ENCODE results near the gene CALHM6. TPM values are rescaled to one million over a fixed set of nuclear protein-coding genes. Genes with fewer than 3 reads are reported as not detected.

CALHM6 gene
- total RNA-seq = 1 to 10 TPM; 5.3 to 6.0 TPM

GRCh38 chr6:116461331-116461931, at the start of gene CALHM6:
Gene CALHM6, plus strand, starts transcription at chr6:116461375. Its CDS starts 555 bp downstream, at chr6:116461930.
- Mint-ChIP-seq H3K36me3 (ENCODE audit: insufficient read depth in 2 of 2) (peaks cover 0 to 4% of the 10 kb centered on the region in 2 donors), H3K9me3 (no peaks in the 10 kb centered on the region), H3K4me3 (peak within 1 kb of the TSS; percentile 78 to 84), H3K27me3 (ENCODE audit: low read depth) (peaks cover 16% of the 10 kb centered on the region), H3K27ac (peak within 1 kb of the TSS; percentile 13), H3K4me1 (ENCODE audit: low read depth) (peaks cover 44% of the 10 kb centered on the region)
- DNase-seq (no peak), ATAC-seq (replicated peaks in 1 of 2) (peak; percentile 5 to 12)

DNA sequence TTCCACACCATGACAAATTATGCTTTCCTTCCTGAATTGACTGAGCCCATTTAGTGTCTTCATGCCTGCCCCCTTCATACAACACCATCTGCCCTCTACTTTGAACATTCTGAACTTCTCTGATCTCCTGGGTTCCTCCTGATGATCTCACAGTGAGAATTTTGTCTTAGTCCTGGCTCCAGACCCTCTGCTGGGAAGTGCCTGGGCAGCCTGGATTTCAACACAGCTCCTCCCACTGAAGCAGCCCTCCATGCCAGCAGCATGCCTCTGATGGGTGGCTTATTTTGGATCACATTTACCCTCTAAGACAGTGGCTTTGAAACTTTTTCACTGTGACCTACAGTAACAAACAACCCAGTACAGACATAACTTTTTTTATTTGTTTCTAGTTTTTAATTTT, 48.9 kb upstream of the CALHM6 start:
- H3K27me3 Mint-ChIP-seq (ENCODE audit: low read depth) = no peaks in the 10 kb centered on the region
- H3K4me3 Mint-ChIP-seq = no peak overlapping the region
- ATAC-seq (replicated peaks in 1 of 2) (no peak), DNase-seq (no peak)
- no peak overlapping the region for H3K27ac Mint-ChIP-seq
- H3K36me3 Mint-ChIP-seq (ENCODE audit: insufficient read depth in 2 of 2) = no peaks in the 10 kb centered on the region
- H3K4me1 Mint-ChIP-seq (ENCODE audit: low read depth) = no peaks in the 10 kb centered on the region
- no peaks in the 10 kb centered on the region for H3K9me3 Mint-ChIP-seq

- H3K4me1 Mint-ChIP-seq (ENCODE audit: low read depth) = no peaks in the 10 kb centered on the region
- no peaks in the 10 kb centered on the region for H3K27me3 Mint-ChIP-seq (ENCODE audit: low read depth)
- H3K36me3 Mint-ChIP-seq (ENCODE audit: insufficient read depth in 2 of 2) = no peaks in the 10 kb centered on the region
- no peak overlapping the region for H3K27ac Mint-ChIP-seq
- ATAC-seq (replicated peaks in 1 of 2) (no peak), DNase-seq (no peak)
- no peak overlapping the region for H3K4me3 Mint-ChIP-seq
- no peaks in the 10 kb centered on the region for H3K9me3 Mint-ChIP-seq
Observed at GRCh38 chr6:116413357-116413756, 47.8 kb upstream of the CALHM6 start.

DNA sequence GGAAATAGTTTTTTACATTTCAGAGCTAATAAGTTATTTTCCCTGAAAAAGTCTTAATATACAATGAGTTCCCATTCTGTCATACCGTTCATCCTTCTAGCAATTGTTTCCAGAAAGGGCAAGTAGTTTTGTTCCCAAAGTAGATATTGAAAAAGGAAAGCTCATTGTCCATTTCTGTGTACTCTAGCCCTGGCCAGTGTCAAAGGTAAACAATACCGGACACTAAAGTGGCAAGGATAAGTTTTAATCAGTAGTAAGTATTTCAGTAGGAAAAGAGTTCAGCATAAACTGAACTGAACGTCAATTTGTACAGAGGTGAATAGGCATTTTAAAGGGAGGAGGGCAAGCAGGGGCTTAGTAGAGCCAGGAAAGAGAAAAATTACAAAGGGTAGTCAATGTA, 43.5 kb upstream of the CALHM6 start:
- DNase-seq = no peak
- no peaks in the 10 kb centered on the region for H3K9me3 Mint-ChIP-seq

DNA sequence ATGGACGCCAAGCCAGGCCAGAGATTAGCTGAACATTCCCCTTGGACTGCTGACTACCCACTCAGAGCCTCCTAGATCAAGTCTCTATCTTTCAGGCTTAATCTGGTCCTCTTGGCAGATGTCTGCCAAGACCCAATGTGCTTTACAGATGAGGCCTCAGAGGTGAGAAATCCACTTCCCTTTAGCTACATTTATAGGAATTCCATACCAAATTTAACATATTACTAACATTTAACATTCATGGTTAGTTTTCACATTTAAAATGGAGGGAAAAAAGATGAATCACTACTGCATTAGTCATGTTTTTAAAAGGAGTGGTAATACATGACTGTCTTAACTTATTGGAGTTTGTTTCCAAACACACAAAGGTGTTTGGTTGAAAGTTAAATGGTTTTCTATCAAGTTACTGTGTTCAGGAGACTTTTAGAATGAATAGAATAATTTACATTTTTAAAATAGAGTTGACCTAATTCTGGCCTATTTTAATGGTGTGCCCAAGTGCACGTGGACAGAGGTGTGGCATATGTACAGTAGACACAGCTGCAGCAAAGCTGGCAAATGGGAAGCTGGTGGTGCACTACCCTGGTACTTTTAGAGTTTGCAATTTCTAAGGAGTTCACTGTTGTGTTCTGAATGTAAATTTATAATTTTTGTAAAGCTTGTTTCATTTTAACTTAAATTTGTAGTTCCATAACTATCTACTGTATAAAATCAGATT, 41.9 kb upstream of the CALHM6 start:
- Mint-ChIP-seq H3K4me3 (no peak overlapping the region), H3K36me3 (ENCODE audit: insufficient read depth in 2 of 2) (no peaks in the 10 kb centered on the region)
- DNase-seq = no peak

More for the DNA sequence above, 43.5 kb upstream of the CALHM6 start:
- Mint-ChIP-seq H3K27ac (no peak overlapping the region), H3K27me3 (ENCODE audit: low read depth) (no peaks in the 10 kb centered on the region), H3K4me3 (no peak overlapping the region), H3K4me1 (ENCODE audit: low read depth) (no peaks in the 10 kb centered on the region), H3K36me3 (ENCODE audit: insufficient read depth in 2 of 2) (no peaks in the 10 kb centered on the region)
- no peak for ATAC-seq (replicated peaks in 1 of 2)

DNA sequence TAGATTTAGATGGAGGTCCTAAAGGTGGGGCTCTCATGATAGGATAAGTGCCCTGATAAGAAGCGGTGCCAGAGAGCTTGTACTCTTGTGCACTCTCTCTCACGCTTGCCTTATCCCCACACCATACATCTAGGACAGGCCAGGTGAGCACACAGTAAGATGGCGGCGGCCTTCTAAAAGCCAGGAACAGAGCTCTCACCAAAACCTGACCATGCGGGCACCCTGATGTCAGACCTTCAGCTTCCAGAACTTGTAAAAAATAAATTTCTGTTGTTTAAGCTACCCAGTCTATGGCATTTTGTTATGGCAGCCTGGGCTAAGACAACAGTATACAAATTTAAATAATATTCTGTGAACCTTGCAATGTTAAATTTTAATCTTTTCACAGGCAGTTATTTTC, 40.8 kb upstream of the CALHM6 start:
- Mint-ChIP-seq H3K4me3 (no peak overlapping the region), H3K27ac (no peak overlapping the region), H3K36me3 (ENCODE audit: insufficient read depth in 2 of 2) (no peaks in the 10 kb centered on the region), H3K4me1 (ENCODE audit: low read depth) (no peaks in the 10 kb centered on the region), H3K27me3 (ENCODE audit: low read depth) (no peaks in the 10 kb centered on the region), H3K9me3 (no peaks in the 10 kb centered on the region)
- ATAC-seq (replicated peaks in 1 of 2) (no peak), DNase-seq (no peak)

More for the DNA sequence above, 41.9 kb upstream of the CALHM6 start:
- Mint-ChIP-seq H3K27me3 (ENCODE audit: low read depth) (no peaks in the 10 kb centered on the region), H3K27ac (no peak overlapping the region), H3K4me1 (ENCODE audit: low read depth) (no peaks in the 10 kb centered on the region), H3K9me3 (no peaks in the 10 kb centered on the region)
- ATAC-seq (replicated peaks in 1 of 2) = no peak

DNA sequence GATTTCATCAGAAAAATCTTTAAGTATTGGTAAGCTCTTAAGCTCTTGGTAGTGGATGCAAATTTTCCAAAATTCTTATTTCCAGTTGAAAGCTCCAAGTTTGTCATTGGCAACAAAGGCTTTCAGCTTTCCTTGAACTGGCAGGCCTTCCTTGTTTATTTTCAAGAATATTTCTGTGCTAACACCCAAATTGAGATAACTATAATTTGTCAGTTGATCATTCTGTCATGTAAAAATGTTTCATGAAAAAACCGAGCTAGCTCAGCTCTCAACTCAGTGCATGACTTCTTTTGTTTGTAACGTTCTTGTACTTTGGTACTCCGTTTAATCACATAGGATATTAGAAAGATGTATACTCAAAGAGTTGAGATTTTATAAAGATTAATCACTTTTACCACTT, 38.9 kb upstream of the CALHM6 start:
- ATAC-seq (replicated peaks in 1 of 2) (no peak), DNase-seq (no peak)
- Mint-ChIP-seq H3K4me1 (ENCODE audit: low read depth) (no peaks in the 10 kb centered on the region), H3K9me3 (no peaks in the 10 kb centered on the region), H3K27me3 (ENCODE audit: low read depth) (no peaks in the 10 kb centered on the region), H3K27ac (no peak overlapping the region), H3K4me3 (no peak overlapping the region), H3K36me3 (ENCODE audit: insufficient read depth in 2 of 2) (no peaks in the 10 kb centered on the region)

DNA sequence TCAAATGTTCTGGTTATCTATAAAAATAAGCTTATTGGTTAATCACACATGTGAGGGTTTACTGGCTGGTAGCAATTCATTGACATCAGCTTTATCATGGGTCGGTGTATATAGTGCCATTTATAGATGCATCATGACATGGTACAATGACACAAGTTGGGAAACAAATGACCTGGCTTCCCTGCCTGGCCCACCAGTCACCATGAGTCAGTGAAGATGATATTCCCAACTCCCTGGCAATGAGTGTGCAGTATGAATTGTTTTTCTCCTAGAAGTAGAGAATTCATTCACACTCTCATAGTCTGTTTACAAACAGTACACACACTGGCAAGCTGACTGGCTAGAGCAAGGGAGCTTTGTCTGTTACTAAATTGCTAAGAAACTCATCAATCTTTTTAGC, 37.2 kb upstream of the CALHM6 start:
- H3K4me3 Mint-ChIP-seq = no peak overlapping the region
- no peaks in the 10 kb centered on the region for H3K9me3 Mint-ChIP-seq
- no peak overlapping the region for H3K27ac Mint-ChIP-seq
- no peaks in the 10 kb centered on the region for H3K36me3 Mint-ChIP-seq (ENCODE audit: insufficient read depth in 2 of 2)
- no peaks in the 10 kb centered on the region for H3K4me1 Mint-ChIP-seq (ENCODE audit: low read depth)
- no peaks in the 10 kb centered on the region for H3K27me3 Mint-ChIP-seq (ENCODE audit: low read depth)
- ATAC-seq (replicated peaks in 1 of 2) (no peak), DNase-seq (no peak)

DNA sequence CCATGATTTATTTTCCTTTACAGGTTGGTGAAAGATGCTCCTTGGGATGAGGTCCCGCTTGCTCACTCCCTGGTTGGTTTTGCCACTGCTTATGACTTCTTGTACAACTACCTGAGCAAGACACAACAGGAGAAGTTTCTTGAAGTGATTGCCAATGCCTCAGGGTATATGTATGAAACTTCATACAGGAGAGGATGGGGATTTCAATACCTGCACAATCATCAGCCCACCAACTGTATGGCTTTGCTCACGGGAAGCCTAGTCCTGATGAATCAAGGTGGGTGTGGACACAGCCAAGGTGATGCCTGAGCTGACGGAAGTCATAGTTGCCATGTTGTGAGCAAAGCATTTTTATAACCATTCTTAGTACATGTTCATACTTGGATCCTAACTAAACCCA, 34.6 kb upstream of the CALHM6 start:
- H3K4me3 Mint-ChIP-seq = no peak overlapping the region
- DNase-seq (no peak), ATAC-seq (replicated peaks in 1 of 2) (no peak)
- H3K27ac Mint-ChIP-seq = no peak overlapping the region
- H3K4me1 Mint-ChIP-seq (ENCODE audit: low read depth) = no peaks in the 10 kb centered on the region
- no peaks in the 10 kb centered on the region for H3K9me3 Mint-ChIP-seq
- no peaks in the 10 kb centered on the region for H3K27me3 Mint-ChIP-seq (ENCODE audit: low read depth)
- no peaks in the 10 kb centered on the region for H3K36me3 Mint-ChIP-seq (ENCODE audit: insufficient read depth in 2 of 2)

GRCh38 chr6:116429111-116429510, 32.1 kb upstream of the CALHM6 start:
- no peaks in the 10 kb centered on the region for H3K27me3 Mint-ChIP-seq (ENCODE audit: low read depth)
- H3K4me1 Mint-ChIP-seq (ENCODE audit: low read depth) = no peaks in the 10 kb centered on the region
- no peak for ATAC-seq (replicated peaks in 1 of 2)
- no peak overlapping the region for H3K27ac Mint-ChIP-seq
- H3K36me3 Mint-ChIP-seq (ENCODE audit: insufficient read depth in 2 of 2) = no peaks in the 10 kb centered on the region
- no peaks in the 10 kb centered on the region for H3K9me3 Mint-ChIP-seq
- DNase-seq = no peak
- H3K4me3 Mint-ChIP-seq = no peak overlapping the region

GRCh38 chr6:116430860-116431259, 30.3 kb upstream of the CALHM6 start:
- Mint-ChIP-seq H3K27me3 (ENCODE audit: low read depth) (no peaks in the 10 kb centered on the region), H3K36me3 (ENCODE audit: insufficient read depth in 2 of 2) (no peaks in the 10 kb centered on the region), H3K27ac (no peak overlapping the region), H3K4me3 (no peak overlapping the region), H3K9me3 (no peaks in the 10 kb centered on the region), H3K4me1 (ENCODE audit: low read depth) (no peaks in the 10 kb centered on the region)
- ATAC-seq (replicated peaks in 1 of 2) = no peak
- no peak for DNase-seq

DNA sequence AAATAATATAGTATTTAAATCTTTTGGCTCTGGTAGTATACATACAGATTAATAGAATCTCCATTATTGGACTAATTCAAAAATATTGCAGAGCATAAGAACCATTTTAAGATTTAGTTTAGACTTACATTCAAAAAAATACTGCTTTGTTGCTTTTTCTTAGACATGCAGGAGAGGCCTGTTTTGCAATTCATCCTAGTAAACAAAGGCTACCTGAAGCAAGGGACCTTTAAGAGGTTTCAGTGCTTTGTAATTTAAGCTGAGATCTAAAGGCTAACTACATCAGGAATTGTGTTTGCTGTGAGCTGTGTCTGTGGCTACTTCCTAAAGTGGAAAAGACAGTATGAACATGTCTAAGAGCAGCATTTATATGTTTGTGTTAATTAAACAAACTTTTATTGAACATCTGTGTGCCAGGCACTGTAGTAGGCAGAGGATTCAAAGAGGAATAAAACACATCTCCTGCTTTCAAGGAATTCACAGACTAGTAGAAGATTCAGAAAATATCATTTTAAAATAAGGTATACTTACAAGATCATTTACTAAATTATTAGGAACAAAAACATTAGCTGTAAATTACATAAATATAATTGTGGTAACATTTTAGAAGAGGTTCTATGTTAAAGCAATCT, 29.1 kb upstream of the CALHM6 start:
- Mint-ChIP-seq H3K36me3 (ENCODE audit: insufficient read depth in 2 of 2) (no peaks in the 10 kb centered on the region), H3K4me3 (no peak overlapping the region), H3K27me3 (ENCODE audit: low read depth) (no peaks in the 10 kb centered on the region), H3K27ac (no peak overlapping the region), H3K9me3 (no peaks in the 10 kb centered on the region), H3K4me1 (ENCODE audit: low read depth) (no peaks in the 10 kb centered on the region)
- no peak for DNase-seq
- no peak for ATAC-seq (replicated peaks in 1 of 2)

- Mint-ChIP-seq H3K4me1 (ENCODE audit: low read depth) (no peaks in the 10 kb centered on the region), H3K4me3 (no peak overlapping the region), H3K27ac (no peak overlapping the region), H3K9me3 (no peaks in the 10 kb centered on the region), H3K36me3 (ENCODE audit: insufficient read depth in 2 of 2) (no peaks in the 10 kb centered on the region), H3K27me3 (ENCODE audit: low read depth) (no peaks in the 10 kb centered on the region)
- DNase-seq = no peak
- no peak for ATAC-seq (replicated peaks in 1 of 2)
Observed at GRCh38 chr6:116433206-116433712, 27.9 kb upstream of the CALHM6 start.

Data from activated T-cell treated with anti-CD3 and anti-CD28 coated beads, Interleukin-2, amount 50 U/mL, for 72 hours (primary cell).